DOHH2 (cell line): ENCODE results near the gene INSIG1.

ENCODE experiments used
- H3F3A ChIP-seq: fragments of 200-600 bp; sonication (generic), shearing (Covaris generic); 2 replicates; pipeline ENCODE4 v1.6.0; 2016; ENCODE audit warnings: antibody characterized with exemption, mild to moderate bottlenecking; ENCODE audit not compliant: control insufficient read depth, insufficient read depth
- H3K27ac ChIP-seq: fragments of 200-600 bp; sonication (generic); 2 replicates; pipeline ENCODE4 v1.5.1; 2014; ENCODE audit warnings: low read depth, mild to moderate bottlenecking, low read length, moderate library complexity
- H3K27me3 ChIP-seq: fragments of 200-600 bp; sonication (generic); 2 replicates; pipeline ENCODE4 v1.6.1; 2014; ENCODE audit warnings: mild to moderate bottlenecking, low read length, mixed read lengths; ENCODE audit not compliant: control insufficient read depth
- H3K36me3 ChIP-seq: fragments of 200-600 bp; sonication (generic); 2 replicates; pipeline ENCODE4 v1.6.1; 2014; ENCODE audit warnings: mild to moderate bottlenecking, low read length, moderate library complexity, mixed read lengths; ENCODE audit not compliant: control insufficient read depth
- H3K4me1 ChIP-seq: fragments of 200-600 bp; sonication (generic); 2 replicates; pipeline ENCODE4 v1.6.1; 2014; ENCODE audit warnings: mild to moderate bottlenecking, low read length, mixed read lengths; ENCODE audit not compliant: control insufficient read depth
- H3K4me2 ChIP-seq: fragments of 200-600 bp; sonication (generic); 2 replicates; pipeline ENCODE4 v1.6.0; 2014; ENCODE audit warnings: mild to moderate bottlenecking, low read length, moderate library complexity
- H3K4me3 ChIP-seq: fragments of 200-600 bp; sonication (generic); 2 replicates; pipeline ENCODE4 v1.5.1; 2014; ENCODE audit warnings: mild to moderate bottlenecking, low read length, mixed read lengths
- H3K79me2 ChIP-seq: fragments of 200-600 bp; sonication (generic); 2 replicates; pipeline ENCODE4 v1.6.1; 2014; ENCODE audit warnings: mild to moderate bottlenecking, low read length, mixed read lengths; ENCODE audit not compliant: control insufficient read depth
- H3K9me2 ChIP-seq: fragments of 200-600 bp; sonication (generic); replicated peaks from 2 replicates; pipeline ENCODE4 v1.6.1; 2014; ENCODE audit warnings: mild to moderate bottlenecking, low read length, mixed read lengths; ENCODE audit not compliant: control insufficient read depth
- H3K9me3 ChIP-seq: fragments of 200-600 bp; sonication (generic); 2 replicates; pipeline ENCODE4 v1.6.1; 2014; ENCODE audit warnings: antibody characterized with exemption, low read length, mixed read lengths; ENCODE audit not compliant: control insufficient read depth, insufficient read depth
- H4K20me1 ChIP-seq: fragments of 200-600 bp; sonication (generic); 2 replicates; pipeline ENCODE4 v1.6.0; 2014; ENCODE audit warnings: low read depth, mild to moderate bottlenecking, antibody characterized with exemption, low read length, moderate library complexity; ENCODE audit not compliant: control insufficient read depth, insufficient read depth
- EZH2phosphoT487 ChIP-seq: fragments of 200-600 bp; sonication (generic); IDR thresholded peaks from 2 replicates; pipeline ENCODE4 v1.6.1; 2017; ENCODE audit warnings: borderline replicate concordance, mild to moderate bottlenecking, antibody characterized with exemption, low read length, moderate library complexity, mixed read lengths
- TF ChIP-seq, protein P1 (sequence below): fragments of 200-600 bp; sonication (generic); IDR thresholded peaks from one replicate; pipeline ENCODE4 v1.5.1; 2014; ENCODE audit warnings: antibody characterized with exemption, mild to moderate bottlenecking, low read depth, low read length; ENCODE audit not compliant: poor library complexity, severe bottlenecking

INSIG1 gene

DNA sequence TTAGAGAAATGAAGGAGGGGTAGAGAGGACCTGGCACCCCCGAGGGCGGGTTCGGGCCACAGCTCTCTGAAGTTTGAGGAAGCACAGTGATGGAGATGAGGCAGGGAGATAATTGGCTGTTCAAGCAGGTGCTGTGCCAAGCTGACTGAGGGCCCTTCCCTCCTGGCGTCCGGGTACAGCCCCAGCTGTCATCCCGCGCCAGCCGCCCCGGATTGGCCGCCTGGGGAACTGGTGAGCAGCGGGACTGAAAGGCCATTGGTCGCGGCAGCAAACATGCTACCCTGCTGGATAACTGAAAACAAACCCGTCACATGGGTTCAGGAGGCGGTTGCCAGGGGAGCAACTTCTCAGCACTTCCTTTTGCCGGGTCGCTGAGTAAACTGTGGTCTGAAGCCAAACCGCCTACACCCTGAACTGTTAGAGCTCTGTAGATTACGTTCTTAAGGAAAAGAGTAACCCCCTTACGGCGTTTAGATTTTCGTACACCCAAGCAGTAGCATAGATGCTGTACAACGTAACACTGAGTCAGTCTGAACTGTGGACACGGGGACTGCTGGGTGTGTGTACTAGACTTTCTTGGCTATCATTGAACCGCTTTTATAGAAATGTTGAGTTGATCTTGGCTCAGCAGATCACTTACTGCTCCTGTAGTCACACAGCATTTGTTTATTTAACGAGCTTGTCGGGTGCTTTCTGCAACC lies 1.3 kb downstream of the INSIG1 start:
- H3K4me1 ChIP-seq: peaks cover 65% of the 10 kb centered on the region
- no peaks in the 10 kb centered on the region for H3K27me3 ChIP-seq
- peaks cover 51% of the 10 kb centered on the region for H4K20me1 ChIP-seq
- peaks cover 75% of the 10 kb centered on the region for H3K36me3 ChIP-seq
- H3K4me2 ChIP-seq: peak overlapping the region; percentile 98
- H3K27ac ChIP-seq: peak overlapping the region; percentile 92
- peaks cover 10% of the 10 kb centered on the region; the same call in 1 of the 2 replicates for H3K9me3 ChIP-seq
- peaks cover 73% of the 10 kb centered on the region for H3K79me2 ChIP-seq
- peaks cover 28% of the 10 kb centered on the region for H3F3A ChIP-seq
- no peaks in the 10 kb centered on the region for H3K9me2 ChIP-seq
- H3K4me3 ChIP-seq: peak overlapping the region; percentile 97
- TF ChIP-seq, protein P1, sequence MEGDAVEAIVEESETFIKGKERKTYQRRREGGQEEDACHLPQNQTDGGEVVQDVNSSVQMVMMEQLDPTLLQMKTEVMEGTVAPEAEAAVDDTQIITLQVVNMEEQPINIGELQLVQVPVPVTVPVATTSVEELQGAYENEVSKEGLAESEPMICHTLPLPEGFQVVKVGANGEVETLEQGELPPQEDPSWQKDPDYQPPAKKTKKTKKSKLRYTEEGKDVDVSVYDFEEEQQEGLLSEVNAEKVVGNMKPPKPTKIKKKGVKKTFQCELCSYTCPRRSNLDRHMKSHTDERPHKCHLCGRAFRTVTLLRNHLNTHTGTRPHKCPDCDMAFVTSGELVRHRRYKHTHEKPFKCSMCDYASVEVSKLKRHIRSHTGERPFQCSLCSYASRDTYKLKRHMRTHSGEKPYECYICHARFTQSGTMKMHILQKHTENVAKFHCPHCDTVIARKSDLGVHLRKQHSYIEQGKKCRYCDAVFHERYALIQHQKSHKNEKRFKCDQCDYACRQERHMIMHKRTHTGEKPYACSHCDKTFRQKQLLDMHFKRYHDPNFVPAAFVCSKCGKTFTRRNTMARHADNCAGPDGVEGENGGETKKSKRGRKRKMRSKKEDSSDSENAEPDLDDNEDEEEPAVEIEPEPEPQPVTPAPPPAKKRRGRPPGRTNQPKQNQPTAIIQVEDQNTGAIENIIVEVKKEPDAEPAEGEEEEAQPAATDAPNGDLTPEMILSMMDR: no peak
- no peak for TF ChIP-seq EZH2phosphoT487

DNA sequence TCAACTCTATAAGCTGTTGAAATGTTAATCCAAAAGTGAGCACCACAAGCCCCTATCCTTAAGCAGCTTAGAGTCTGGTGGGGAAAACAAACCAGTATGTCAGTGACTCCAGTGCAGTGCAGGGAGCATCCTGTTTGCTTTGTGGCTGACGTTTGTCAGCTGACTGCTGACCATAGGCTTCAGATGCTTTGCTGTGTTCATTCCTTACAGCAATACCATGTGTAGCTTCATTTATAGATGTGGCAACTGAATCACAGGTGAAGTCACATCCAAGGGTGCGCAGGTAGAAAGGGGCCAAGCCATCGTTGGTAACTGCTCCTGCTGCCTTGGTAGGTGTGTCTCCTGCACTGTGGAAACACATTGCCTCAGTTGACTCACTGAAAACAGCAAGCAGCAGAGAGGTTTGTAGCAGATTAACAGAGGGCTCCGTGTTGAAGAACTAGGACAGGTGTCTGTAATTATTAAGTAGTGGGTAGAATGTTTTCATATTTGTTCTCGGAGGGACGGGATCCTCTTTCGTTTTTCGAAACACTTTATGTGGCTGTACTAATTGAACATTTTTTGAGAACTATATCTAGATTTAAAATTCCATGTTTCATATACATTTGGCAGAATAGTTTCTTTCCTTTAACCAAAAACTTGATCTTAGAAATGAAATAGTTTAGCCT lies 2.0 kb downstream of the INSIG1 start:
- TF ChIP-seq, protein P1: no peak
- no peak for TF ChIP-seq EZH2phosphoT487
- Histone ChIP-seq H3K4me3 (peak overlapping the region; percentile 97), H3K4me2 (peak overlapping the region; percentile 98), H3K9me2 (no peaks in the 10 kb centered on the region), H3K79me2 (peaks cover 80% of the 10 kb centered on the region), H3K4me1 (peaks cover 60% of the 10 kb centered on the region), H3K27me3 (no peaks in the 10 kb centered on the region), H3F3A (peaks cover 33% of the 10 kb centered on the region), H3K36me3 (peaks cover 82% of the 10 kb centered on the region), H4K20me1 (peaks cover 57% of the 10 kb centered on the region), H3K27ac (peak overlapping the region; percentile 92), H3K9me3 (peaks cover 10% of the 10 kb centered on the region; the same call in 1 of the 2 replicates)

DNA sequence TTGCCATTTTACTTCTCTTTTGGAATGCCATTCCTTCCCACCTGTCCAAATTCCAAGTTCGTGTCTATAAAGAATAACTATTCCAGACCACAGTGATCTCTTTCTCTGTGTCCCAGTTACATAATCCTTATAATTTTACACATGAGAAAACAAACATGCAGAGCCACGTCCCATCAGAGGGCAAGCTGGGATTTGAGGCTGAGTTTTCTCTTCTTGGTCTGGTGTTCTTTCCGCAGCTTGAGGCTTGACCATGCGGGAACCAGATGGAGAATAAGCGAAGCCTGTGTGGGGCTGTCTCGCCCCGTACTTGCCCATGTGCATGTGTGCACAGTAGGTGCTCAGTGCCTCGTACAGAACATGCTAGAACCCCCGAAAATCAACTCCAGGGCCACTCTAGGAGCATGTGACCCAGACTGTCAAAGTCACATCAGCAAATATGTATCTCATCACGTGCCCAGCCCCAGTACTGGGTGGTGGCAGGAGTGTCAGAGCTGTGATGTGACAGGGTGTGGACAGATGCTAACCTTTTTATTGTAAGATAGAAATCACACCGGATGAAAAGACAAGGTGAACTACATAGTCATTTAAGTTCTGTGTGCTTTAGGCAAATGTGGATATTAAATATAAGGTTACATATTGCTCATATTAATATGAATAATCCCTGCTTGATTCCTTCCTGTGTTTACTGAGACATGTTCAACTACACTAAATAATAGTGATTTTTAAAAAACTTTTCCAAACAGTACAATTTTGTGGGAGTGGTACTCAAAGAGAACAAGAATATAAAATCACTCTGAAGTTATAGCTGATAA lies 3.2 kb downstream of the INSIG1 start:
- Histone ChIP-seq H3K4me3 (peak overlapping the region; percentile 97), H3K79me2 (peaks cover 90% of the 10 kb centered on the region), H3K4me2 (peak overlapping the region; percentile 98), H3K27me3 (no peaks in the 10 kb centered on the region), H4K20me1 (peaks cover 65% of the 10 kb centered on the region), H3F3A (peaks cover 33% of the 10 kb centered on the region), H3K9me3 (0 out of 2 replicates have a peak, but pooled peaks cover 7% of the 10 kb centered on the region), H3K9me2 (no peaks in the 10 kb centered on the region), H3K36me3 (peaks cover 93% of the 10 kb centered on the region), H3K27ac (0 out of 2 replicates have a peak overlapping the region, but pooled peaks have one; percentile 7), H3K4me1 (peaks cover 55% of the 10 kb centered on the region)
- TF ChIP-seq, protein P1: no peak
- no peak for TF ChIP-seq EZH2phosphoT487
